GM19324 (cell line): ENCODE results near the gene DYNC1I1.
"Not testable (repeated sequence)": the region's sequence is repeated elsewhere in the genome, so short reads cannot be mapped to it uniquely, and the experiment has no call there.

Experiments used
- ATAC-seq: cut with Tn5 transposase; IDR thresholded peaks from one replicate; pipeline ENCODE4 v1.9.1; 2021; ENCODE audit warnings: mild to moderate bottlenecking, moderate library complexity; ENCODE audit not compliant: unreplicated experiment, low FRiP score

DYNC1I1 gene

DNA sequence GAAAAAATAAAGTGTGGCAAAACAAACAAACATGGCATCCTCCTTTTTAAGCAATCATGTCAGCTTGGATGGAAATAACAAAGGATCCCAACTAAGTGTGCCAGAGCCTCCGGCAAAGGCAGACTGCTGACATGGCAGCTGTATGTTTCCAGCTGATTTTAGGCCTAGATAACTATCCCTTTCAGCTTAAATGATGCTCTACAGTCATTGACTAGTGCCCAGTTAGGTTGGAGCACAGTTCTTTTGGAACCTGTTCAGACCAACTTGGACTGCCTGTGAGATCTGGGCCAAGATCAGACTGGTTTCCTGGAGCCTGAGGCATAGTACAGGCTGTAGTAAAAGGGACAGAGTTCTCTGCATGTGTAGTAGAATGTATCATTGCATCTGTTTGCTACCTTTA lies 128.7 kb downstream of the DYNC1I1 start:
- no peak for ATAC-seq

DNA sequence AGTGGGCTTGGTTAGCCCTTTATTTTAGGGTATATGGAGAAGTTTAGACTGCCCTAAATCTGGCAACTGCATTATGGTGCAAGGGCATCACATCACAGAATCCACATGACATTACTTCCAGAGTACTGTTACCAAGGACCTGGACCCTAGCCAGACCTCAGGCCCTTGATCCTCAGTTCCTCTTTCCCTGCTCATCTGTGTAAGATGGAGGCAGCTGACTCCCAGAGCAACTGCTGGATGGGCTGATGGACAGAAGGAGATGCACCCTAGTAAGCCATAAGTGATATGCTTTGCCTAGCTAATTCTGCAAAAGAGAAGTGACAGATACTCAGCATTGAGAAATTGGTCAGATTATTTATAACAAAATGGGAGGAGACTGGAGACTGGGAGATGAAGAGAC lies 131.7 kb downstream of the DYNC1I1 start:
- no peak for ATAC-seq

- ATAC-seq = no peak
These were observed 132.8 kb downstream of the DYNC1I1 start for GRCh38 chr7:95905167-95905566.

DNA sequence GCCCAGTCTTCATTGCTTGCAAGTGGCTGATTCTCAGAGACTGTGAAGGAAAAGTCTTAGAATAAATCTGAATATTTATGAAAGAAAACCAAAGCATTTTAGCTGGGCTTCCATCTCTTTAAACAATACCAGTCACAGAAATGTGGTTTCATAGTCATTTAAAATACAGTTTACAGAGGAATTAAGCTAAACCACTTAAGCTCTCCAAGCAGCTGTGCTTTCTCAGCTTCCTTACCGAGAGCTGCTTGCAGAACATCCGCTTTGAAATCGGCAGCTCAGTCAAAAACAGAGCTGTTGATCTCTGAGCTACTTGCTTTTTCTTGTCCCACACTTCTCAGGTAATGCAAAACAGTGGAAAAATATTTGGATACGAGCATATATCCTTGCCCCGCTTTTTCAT lies 134.5 kb downstream of the DYNC1I1 start:
- ATAC-seq = no peak

GRCh38 chr7:95907337-95907736 lies 135.0 kb downstream of the DYNC1I1 start:
- ATAC-seq = no peak

DNA sequence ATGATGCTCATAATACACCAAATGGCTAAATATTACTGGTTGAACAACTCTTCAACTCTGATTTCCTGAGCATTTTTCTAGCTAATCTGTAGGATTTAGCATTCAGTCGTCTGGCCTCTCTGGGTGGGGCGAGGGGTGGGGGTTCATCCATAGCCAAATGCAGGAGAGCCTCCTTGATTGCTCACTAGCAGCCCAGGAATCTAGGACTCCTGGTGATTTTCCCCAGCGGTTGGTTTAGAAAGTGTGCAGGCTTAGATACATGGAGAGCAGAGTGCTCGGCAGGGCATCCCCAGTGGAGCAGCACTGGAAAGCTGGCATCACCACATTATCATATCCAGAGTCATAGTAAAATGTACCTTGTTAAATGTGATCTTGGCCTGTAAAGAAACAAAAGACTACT lies 136.1 kb downstream of the DYNC1I1 start:
- no peak for ATAC-seq

- ATAC-seq = no peak
These were observed 138.0 kb downstream of the DYNC1I1 start for GRCh38 chr7:95910341-95910740.

GRCh38 chr7:95915731-95916130 lies 143.4 kb downstream of the DYNC1I1 start:
- no peak for ATAC-seq

- ATAC-seq = peak; percentile 57
These were observed 144.4 kb downstream of the DYNC1I1 start for GRCh38 chr7:95916573-95917297.

DNA sequence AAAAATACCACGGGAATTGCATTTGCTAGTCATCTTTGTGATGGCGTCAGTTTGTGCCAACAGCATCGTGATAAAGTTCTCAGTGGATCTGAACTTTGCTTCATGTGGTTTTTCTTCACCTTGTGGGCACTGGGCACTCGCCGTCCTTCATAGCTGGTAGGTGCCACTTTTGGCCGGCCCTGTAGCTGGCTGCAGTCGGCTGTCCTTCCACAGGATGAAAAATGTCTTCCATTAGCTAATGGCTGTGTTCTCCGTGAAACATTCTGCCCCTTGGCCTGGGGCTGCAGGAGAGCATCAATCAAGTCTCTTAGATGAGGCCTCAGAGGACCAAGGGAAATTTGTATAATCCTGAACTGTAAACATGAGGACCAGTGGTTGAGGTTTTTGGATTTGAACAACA lies 145.3 kb downstream of the DYNC1I1 start:
- no peak for ATAC-seq

- ATAC-seq = no peak
These were observed 147.2 kb downstream of the DYNC1I1 start for GRCh38 chr7:95919556-95919955.

- no peak for ATAC-seq
These were observed 149.2 kb downstream of the DYNC1I1 start for GRCh38 chr7:95921543-95921942.

DNA sequence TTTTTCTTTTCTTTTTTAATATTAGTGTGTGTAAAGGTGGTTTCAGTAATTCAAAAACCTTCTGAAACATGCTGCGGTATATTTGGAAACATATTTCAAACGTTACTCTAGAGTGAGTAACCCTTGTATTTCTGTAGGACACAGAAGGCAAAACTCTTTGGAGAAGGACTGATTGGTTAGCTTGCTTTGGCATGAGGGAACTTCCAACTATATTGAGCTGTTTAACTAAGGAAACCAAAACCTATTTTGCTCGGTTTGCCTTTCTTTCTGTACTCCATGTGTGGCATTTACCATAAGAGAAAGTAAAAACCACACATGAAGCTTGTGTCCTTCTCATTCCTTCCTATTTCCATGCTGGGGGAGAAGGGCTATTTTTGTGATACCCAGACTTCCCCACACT lies 149.8 kb downstream of the DYNC1I1 start:
- no peak for ATAC-seq

DNA sequence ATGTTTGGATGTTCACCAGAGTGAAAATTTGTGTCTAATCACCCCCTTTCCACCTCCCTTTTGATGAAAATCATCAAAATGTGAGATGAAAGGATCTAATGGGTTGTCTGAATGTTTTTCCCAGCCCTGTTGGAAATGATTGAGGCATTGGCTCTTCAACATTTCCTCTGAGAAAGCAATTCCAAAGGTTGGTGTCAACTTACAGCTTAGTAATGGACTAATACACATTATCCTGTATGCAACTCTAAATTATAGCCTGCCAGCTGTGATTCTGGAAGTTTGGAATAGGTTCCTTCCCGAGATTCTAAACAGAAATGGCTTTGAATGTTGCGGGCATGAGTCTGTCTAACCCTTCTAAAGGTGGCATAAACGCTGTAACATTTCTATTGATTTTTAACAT lies 152.9 kb downstream of the DYNC1I1 start:
- ATAC-seq = no peak

DNA sequence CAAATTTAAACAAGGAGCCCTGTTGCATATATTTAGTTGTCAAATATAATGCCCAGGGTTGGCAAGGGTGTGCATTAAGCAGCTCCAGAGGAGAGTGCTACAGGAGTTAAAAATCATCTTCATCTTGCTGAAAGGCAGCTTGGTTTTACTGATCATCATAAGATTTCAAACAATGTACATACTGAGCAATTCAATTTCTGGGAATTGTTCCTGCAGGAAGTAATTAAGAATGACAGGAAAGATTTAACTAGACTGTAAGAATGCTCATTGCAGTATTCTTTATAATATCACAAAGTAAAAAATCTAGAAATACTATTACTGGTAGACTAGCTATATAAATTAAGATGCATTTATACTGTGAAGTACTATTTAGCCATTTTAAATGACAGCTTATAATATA lies 153.6 kb downstream of the DYNC1I1 start:
- ATAC-seq = no peak

- no peak for ATAC-seq
These were observed 155.4 kb downstream of the DYNC1I1 start for GRCh38 chr7:95927756-95928155.

DNA sequence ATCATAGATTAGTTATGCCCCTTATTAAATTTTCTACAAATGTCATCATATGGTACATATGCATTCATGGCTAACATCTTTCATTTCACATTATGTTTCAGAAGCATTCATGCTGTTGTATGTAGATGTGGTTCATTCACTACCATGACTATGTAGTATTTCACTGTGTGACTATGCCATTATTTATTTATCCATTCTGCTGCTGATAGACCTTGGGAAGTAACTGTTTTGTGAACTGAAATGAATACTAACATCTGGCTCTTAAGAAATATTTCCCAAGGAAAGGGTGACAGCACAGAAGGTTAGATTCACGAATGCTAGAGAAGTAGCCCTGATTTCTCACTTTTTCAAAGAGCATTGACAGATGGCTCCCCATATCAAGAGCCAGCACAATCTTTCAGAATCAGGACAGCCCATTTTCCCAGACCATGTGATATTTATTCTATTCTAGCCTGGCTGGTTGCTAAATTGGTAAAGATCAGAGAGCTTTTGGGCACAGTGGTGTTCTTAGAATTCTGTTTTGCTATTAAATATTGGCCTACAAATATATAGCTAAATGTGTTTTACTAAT lies 157.4 kb downstream of the DYNC1I1 start:
- ATAC-seq = no peak

- ATAC-seq = no peak
These were observed 159.3 kb downstream of the DYNC1I1 start for GRCh38 chr7:95931460-95932232.

GRCh38 chr7:95933618-95934017 lies 161.3 kb downstream of the DYNC1I1 start:
- ATAC-seq = no peak

GRCh38 chr7:95944867-95945266 lies 172.5 kb downstream of the DYNC1I1 start:
- ATAC-seq = not testable (repeated sequence)

GRCh38 chr7:95950698-95951097 lies 178.3 kb downstream of the DYNC1I1 start:
- ATAC-seq = no peak

DNA sequence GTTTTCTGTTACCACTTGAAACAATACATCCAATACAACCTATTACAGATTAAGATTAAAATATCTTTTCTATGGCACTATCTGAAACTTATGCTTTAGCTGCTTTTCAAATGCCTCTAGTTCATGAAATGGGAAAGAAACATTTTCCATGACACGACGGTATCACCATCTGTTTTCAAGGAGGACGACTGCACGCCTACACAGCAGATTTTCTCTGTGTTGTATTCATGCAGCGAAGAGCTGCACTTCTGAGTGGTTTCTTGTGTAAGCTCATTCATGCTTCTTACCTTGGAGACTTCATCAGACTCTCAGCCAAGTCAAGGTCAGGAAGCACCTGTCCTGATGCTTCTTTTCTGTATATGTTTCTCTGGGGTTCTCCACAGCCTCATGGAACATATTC lies 179.2 kb downstream of the DYNC1I1 start:
- no peak for ATAC-seq
